Muscle of leg (tissue), 11 donors: ENCODE measurements around the gene JAG2. TPM values are rescaled to one million over a fixed set of nuclear protein-coding genes. Genes with fewer than 3 reads are reported as not detected.
"Not testable (repeated sequence)": the region's sequence is repeated elsewhere in the genome, so short reads cannot be mapped to it uniquely, and the experiment has no call there.

Experiments
- DNase-seq: peaks from one replicate; pipeline ENCODE4 v3.0.0; 2013
- H3K27ac ChIP-seq: one replicate; pipeline ENCODE4 v1.5.1; 2013; ENCODE audit warnings: mild to moderate bottlenecking, low read length, control low read depth
- H3K27me3 ChIP-seq: one replicate; pipeline ENCODE4 v1.6.1; 2013; ENCODE audit warnings: low read length; ENCODE audit not compliant: control insufficient read depth, insufficient read depth
- H3K36me3 ChIP-seq: one replicate; pipeline ENCODE4 v1.6.1; 2013; ENCODE audit warnings: low read length; ENCODE audit not compliant: control insufficient read depth, insufficient read depth
- H3K4me1 ChIP-seq: one replicate; pipeline ENCODE4 v1.6.1; 2013; ENCODE audit warnings: low read length; ENCODE audit not compliant: control insufficient read depth, insufficient read depth
- H3K4me3 ChIP-seq: one replicate; pipeline ENCODE4 v1.5.1; 2013; ENCODE audit warnings: low read length, control low read depth
- H3K9me3 ChIP-seq: replicated peaks from 2 replicates; pipeline ENCODE4 v1.6.1; 2013; ENCODE audit warnings: low read depth, low read length; ENCODE audit not compliant: control insufficient read depth
- WGBS: methylation state at CpG from one replicate; pipeline ENCODE4 v1.1.5; 2013; ENCODE audit warnings: missing lambda C conversion rate; ENCODE audit not compliant: insufficient coverage; 5-methylcytosine and 5-hydroxymethylcytosine counted together
- polyA plus RNA-seq, 8 donors: library from polyadenylated mRNA; unstranded; fragments of 120-200 nt; gene quantifications; one replicate each; pipeline versions ENCODE4 v1.2.1 to v1.2.3, GENCODE V29; 2013; ENCODE audit warnings: inconsistent platforms in 1 of 8, low replicate concordance in 1 of 8; ENCODE audit not compliant: insufficient read length in 8 of 8, insufficient read depth in 1 of 8
- total RNA-seq: library from RNA; stranded (reverse); fragments of 120-200 nt; gene quantifications from one replicate; pipeline ENCODE4 v1.2.4, GENCODE V29; 2013

Gene JAG2
- total and polyA plus RNA-seq, 9 donors, result 23.8 to 53.7 (median 44.4) TPM

DNA sequence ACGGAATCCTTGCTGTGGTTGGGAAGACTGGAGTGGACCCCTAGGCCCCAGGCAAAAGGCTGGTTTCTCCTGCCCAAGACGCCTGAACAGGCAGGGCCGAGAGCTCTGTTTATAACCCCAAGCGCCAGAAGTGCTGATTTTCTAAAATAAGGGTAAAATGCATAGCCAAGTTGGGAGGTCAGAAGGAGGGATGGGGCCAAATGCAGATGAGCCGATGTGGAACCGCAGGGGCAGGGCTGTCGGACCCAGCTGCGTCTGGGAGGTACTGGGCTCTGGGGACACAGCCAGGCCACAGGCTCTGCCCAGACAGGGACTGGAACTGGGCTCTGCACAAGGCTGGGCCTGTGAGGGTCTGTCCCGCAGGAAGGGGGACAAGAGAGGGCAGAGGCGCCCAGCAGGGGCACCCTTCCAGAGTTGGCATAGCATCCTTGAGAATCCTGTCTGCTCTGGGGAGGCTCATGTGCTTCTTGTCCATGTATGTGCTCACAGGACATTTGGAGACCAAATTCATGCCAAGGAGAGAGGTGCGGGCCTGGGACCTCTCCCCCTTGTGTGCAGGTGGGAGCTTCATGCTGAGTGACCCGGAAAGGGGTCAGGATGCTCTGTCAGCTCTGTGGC, 49.1 kb downstream of the JAG2 start:
- Histone ChIP-seq H3K27me3 (peaks cover 10% of the 10 kb centered on the region), H3K4me1 (peaks cover 8% of the 10 kb centered on the region), H3K4me3 (no peak overlapping the region), H3K27ac (no peak overlapping the region), H3K36me3 (no peaks in the 10 kb centered on the region), H3K9me3 (peaks cover 12% of the 10 kb centered on the region)
- WGBS, result 65% methylated on average over 11 of the region's 12 CpGs
- DNase-seq, result no peak

DNA sequence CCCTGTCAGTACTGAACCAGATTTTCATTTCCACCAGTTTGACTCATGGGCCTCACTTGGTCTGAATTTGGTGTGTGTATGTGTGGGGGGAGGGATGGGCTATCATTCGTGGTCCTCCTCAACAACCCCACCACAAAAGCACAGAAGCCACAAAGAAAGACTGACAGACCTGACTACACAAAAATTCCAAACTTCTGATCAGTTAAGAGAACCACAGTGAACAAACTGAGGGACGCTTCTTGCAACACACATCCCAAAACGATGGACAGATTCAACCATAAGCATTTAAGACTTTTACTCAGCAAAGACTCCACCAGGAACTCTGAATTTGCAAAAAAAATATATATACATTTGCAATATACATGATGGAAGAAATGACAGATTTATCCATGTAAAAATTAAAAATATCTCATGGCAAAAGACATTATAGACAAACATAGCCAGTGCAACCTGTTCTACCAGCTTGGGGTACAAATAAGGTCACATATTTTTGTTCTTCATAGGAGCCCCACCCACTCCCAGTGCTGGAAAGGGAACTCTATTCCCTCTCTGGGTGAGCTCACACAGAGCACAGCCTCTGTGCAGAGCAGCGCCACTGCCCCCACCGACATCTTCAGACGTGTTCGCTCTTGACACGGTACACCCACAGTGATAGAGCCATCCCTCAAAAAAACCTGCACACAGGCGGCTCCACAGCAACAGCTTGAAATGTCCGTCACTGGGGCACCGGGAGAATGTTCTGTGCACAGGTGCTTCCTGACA, 49.7 kb downstream of the JAG2 start:
- Histone ChIP-seq H3K4me1 (peaks cover 5% of the 10 kb centered on the region), H3K4me3 (no peak overlapping the region), H3K27ac (no peak overlapping the region), H3K9me3 (peaks cover 12% of the 10 kb centered on the region), H3K36me3 (no peaks in the 10 kb centered on the region), H3K27me3 (peaks cover 10% of the 10 kb centered on the region)
- 61% methylated on average over 7 of the region's 11 CpGs for WGBS
- DNase-seq, result no peak

DNA sequence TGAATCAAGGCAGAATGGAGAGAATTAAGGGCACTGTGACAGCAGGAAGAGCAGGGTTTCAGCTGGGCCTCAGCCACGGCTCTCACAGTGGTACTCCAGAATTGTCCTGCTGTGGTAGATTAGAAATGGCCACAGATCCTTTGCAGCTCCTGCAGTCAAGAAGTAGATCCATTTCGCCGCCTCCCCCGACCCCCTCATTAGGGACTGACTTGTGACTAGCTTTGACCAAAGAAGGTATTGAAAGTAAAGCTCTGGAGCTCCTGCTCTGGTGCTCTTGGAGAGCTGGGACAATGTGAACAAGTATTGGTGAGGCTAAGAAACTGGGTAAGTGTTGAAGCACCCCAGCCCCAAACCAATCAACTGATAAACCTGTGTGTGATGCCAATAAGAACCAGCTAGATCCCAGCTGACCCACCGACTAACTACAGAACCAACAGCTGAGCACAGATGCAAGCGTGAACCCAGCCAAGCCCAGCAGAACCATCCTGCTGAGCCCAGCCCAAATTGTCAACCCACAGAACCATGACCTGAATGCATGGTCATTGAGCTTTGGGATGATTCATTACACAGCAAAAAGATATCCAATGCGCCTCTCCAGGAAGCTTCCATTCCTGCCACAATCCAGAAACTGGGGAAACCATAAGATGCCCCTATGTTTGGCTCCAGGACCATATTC, 50.7 kb downstream of the JAG2 start:
- H3K4me1 ChIP-seq, result peaks cover 5% of the 10 kb centered on the region
- peaks cover 10% of the 10 kb centered on the region for H3K27me3 ChIP-seq
- no peaks in the 10 kb centered on the region for H3K36me3 ChIP-seq
- 70% methylated on average over 2 of the region's 7 CpGs for WGBS
- no peak for DNase-seq
- peaks cover 12% of the 10 kb centered on the region for H3K9me3 ChIP-seq
- H3K27ac ChIP-seq, result no peak overlapping the region
- H3K4me3 ChIP-seq, result no peak overlapping the region

DNA sequence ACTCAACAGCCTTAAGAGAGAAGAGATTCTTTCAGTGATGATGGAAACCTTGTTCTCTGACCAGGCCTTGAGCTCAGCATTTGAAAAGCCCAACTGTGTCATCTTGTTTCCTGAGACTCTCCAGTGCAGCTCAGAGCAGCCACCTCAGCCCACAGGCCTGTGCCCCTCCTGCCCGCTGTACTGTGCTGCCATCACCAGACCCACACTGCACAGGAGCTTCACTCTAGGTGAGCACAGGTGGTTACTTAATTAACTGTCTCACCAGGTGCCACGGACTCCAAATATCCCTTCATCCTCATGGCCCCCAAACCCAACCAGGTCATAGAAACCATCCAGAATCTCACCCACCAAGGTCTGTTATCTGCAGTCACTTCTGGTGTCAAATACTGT, 51.3 kb downstream of the JAG2 start:
- peaks cover 10% of the 10 kb centered on the region for H3K27me3 ChIP-seq

DNA sequence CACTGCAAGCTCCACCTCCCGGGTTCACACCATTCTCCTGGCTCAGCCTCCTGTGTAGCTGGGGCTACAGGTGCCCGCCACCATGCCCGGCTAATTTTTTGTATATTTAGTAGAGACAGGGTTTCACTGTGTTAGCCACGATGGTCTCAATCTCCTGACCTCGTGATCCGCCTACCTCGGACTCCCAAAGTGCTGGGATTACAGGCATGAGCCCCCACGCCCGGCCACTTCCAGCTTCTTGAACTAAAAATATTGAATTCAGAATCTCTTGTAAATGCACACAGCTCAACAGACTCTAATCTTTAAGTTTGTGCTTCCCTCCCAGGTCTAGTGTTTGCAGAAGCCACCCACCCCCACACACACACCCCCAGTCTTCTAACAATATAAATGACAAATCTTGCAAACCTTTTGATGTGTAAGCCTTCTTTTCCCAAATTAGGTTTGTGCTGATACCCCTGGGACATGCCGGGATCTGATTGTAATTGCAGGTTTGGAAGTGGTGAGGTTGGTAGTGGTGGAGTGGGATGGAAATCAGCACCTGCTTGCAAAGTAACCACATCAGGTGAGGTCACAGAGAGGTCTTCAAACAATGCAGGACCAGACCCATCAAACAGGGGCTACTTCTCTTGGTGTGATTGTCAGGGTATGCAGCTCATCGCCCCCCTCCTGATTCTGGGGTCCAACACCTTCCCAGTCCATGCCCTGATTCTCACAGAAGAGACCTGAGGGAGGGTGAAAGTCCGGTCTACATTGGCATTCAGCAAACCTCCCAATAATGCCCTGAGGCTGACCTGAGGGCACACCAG, 51.9 kb downstream of the JAG2 start:
- peaks cover 7% of the 10 kb centered on the region for H3K27me3 ChIP-seq
- H3K36me3 ChIP-seq, result no peaks in the 10 kb centered on the region
- peaks cover 5% of the 10 kb centered on the region for H3K4me1 ChIP-seq
- WGBS, result 74% methylated on average over 6 of the region's 12 CpGs
- H3K4me3 ChIP-seq, result no peak overlapping the region
- peaks cover 5% of the 10 kb centered on the region for H3K9me3 ChIP-seq
- no peak for DNase-seq
- no peak overlapping the region for H3K27ac ChIP-seq

More for the DNA sequence above, 51.3 kb downstream of the JAG2 start:
- H3K4me3 ChIP-seq, result no peak overlapping the region
- H3K27ac ChIP-seq, result no peak overlapping the region
- peaks cover 5% of the 10 kb centered on the region for H3K4me1 ChIP-seq
- H3K9me3 ChIP-seq, result peaks cover 10% of the 10 kb centered on the region
- no peak for DNase-seq
- 90% methylated on average over 2 of the region's 2 CpGs for WGBS
- no peaks in the 10 kb centered on the region for H3K36me3 ChIP-seq

DNA sequence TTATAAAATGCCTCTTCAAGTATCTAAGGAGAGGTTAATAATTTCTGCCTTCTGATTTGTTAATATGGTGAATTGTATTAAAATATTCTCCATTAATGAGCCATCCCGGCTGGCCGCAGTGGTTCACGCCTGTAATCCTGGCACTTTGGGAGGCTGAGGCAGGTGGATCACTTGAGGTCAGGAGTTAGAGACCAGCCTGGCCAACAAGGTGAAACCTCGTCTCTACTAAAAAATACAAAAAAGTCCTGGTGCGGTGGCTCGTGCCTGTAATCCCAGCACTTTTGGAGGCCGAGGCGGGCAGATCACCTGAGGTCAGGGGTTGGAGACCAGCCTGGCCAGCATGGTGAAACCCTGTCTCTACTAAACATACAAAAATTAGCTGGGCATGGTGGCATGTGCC, 59.3 kb downstream of the JAG2 start:
- DNase-seq, H3K4me3 ChIP-seq, H3K27ac ChIP-seq, H3K36me3 ChIP-seq, H3K9me3 ChIP-seq, H3K4me1 ChIP-seq: not testable (repeated sequence)
- peaks cover 17% of the 10 kb centered on the region for H3K27me3 ChIP-seq
- 83% methylated on average over 4 of the region's 8 CpGs for WGBS

DNA sequence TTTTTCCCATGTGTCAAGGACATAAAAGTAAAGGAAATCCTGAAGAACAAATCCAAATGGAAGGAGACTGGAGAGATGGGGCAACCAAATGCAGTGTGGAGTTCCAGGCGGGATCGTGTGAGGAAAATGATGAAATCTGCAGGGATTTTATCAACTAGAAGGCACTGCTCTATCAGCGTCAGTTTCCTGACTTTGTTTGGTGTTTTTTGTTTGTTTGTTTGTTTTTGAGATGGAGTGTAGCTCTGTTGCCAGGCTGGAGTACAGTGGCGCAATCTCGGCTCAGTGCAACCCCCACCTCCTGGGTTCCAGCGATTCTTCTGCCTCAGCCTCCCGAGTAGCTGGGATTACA, 60.1 kb downstream of the JAG2 start:
- DNase-seq, result no peak
- H3K27ac ChIP-seq, result no peak overlapping the region
- no peaks in the 10 kb centered on the region for H3K36me3 ChIP-seq
- H3K27me3 ChIP-seq, result peaks cover 17% of the 10 kb centered on the region
- WGBS, result 53% methylated on average over 3 of the region's 7 CpGs
- no peaks in the 10 kb centered on the region for H3K4me1 ChIP-seq
- no peaks in the 10 kb centered on the region for H3K9me3 ChIP-seq
- no peak overlapping the region for H3K4me3 ChIP-seq

DNA sequence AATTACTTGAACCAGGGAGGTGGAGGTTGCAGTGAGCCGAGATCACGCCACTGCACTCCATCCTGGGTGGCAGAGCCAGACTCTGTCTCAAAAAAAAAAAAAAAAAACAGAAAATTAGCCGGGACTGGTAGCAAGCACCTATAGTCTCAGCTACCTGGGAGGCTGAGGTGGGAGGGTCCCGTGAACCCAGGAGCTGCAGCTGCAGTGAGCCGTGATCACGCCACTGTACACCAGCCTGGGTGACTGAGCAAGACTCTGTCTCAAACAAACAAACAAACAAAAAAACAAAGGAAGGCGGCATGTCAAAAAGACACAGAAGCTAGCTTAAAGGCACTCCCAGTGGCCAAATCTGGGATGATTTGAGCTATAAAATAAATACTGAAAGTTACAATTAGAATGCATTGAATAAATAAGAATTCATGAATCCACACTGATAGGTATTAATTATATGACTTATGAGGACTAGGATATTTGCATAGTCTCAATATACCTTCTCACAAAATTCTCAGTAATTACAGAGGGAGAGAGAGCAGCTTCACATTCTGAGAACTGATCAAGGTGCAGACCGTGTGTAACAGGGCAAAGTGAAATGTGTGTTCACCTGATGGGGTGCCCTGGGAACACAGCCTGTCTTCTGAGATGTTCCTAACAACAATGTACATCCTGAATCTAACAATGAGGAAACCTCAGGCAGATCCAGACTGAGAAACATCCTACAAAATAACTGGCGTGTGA, 60.6 kb downstream of the JAG2 start:
- Histone ChIP-seq H3K27ac (no peak overlapping the region), H3K9me3 (peaks cover 4% of the 10 kb centered on the region), H3K27me3 (peaks cover 22% of the 10 kb centered on the region), H3K4me1 (no peaks in the 10 kb centered on the region), H3K36me3 (no peaks in the 10 kb centered on the region), H3K4me3 (no peak overlapping the region)
- 72% methylated on average over 3 of the region's 9 CpGs for WGBS
- no peak for DNase-seq

DNA sequence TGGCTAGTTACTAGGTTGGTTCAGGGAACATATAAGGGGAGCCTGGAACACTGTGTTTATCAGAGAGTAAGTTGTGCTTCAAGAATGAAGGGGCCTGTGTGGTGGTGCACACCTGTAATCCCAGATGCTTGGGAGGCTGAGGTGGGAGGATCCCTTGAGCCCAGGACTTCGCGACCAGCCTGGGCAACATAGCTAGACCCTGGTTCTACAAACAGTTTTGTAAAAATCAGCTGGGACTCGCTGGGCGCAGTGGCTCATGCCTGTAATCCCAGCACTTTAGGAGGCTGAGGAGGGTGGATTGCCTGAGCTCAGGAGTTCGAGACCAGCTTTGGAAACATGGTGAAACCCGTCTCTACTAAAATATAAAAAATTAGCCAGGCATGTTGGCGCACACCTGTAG, 61.2 kb downstream of the JAG2 start:
- H3K36me3 ChIP-seq, result no peaks in the 10 kb centered on the region
- no peak for DNase-seq
- peaks cover 23% of the 10 kb centered on the region for H3K27me3 ChIP-seq
- WGBS, result 94% methylated on average over 5 of the region's 7 CpGs
- no peak overlapping the region for H3K27ac ChIP-seq
- H3K9me3 ChIP-seq, result peaks cover 4% of the 10 kb centered on the region
- H3K4me1 ChIP-seq, result no peaks in the 10 kb centered on the region
- no peak overlapping the region for H3K4me3 ChIP-seq
